SK-N-SH (cell line): ENCODE data around the gene RRBP1. TPM values are rescaled to one million over a fixed set of nuclear protein-coding genes. Genes with fewer than 3 reads are reported as not detected.

Experiments
- CTCF ChIA-PET: fragments of 300-600, 350-600 bp; formaldehyde crosslinking; extraction: SDS; loops from one replicate; lab custom pipeline; 2021; lab: Yijun Ruan, JAX
- POLR2A ChIA-PET: fragments of 350-600 bp; sonication (Branson Sonifier 250); formaldehyde crosslinking; extraction: SDS; loops from one replicate; lab custom pipeline; 2020; ENCODE audit warnings: antibody characterized with exemption, inconsistent platforms; lab: Yijun Ruan, JAX
- DNase-seq: peaks from one replicate; pipeline ENCODE4 v3.0.0; 2012
- H2AFZ ChIP-seq: fragments of 200-600 bp; sonication (generic); 2 replicates; pipeline ENCODE4 v1.8.1; 2016; ENCODE audit warnings: antibody characterized with exemption, mild to moderate bottlenecking, low read depth
- H3F3A ChIP-seq: fragments of 200-600 bp; sonication (generic); replicated peaks from 2 replicates; pipeline ENCODE3; 2016; ENCODE audit warnings: antibody characterized with exemption, mild to moderate bottlenecking; ENCODE audit not compliant: insufficient read depth
- H3K27ac ChIP-seq, 2 experiments: fragments of 200-500 bp in 1 of 2; fragments of 200-600 bp in 1 of 2; sonication (Bioruptor generic) in 1 of 2; sonication (generic), shearing (Covaris generic) in 1 of 2; 2 replicates each; pipeline versions ENCODE4 v1.5.1 to v1.6.1; 2014 to 2016; ENCODE audit warnings: low read depth in 2 of 2, inconsistent platforms in 1 of 2, low read length in 1 of 2, mild to moderate bottlenecking in 1 of 2, mixed read lengths in 1 of 2
- H3K27me3 ChIP-seq: fragments of 200-600 bp; sonication (generic), shearing (Covaris generic); 2 replicates; pipeline ENCODE4 v1.6.1; 2016; ENCODE audit warnings: mixed run types; ENCODE audit not compliant: insufficient read depth
- H3K36me3 ChIP-seq, 2 experiments: fragments of 200-500 bp in 1 of 2; fragments of 200-600 bp in 1 of 2; sonication (Bioruptor generic) in 1 of 2; sonication (generic) in 1 of 2; replicated peaks in 1 of 2; 2 replicates each; pipeline versions ENCODE3 to v1.5.1; 2014 to 2016; ENCODE audit warnings: low read length in 1 of 2, mild to moderate bottlenecking in 1 of 2; ENCODE audit not compliant: insufficient read depth in 2 of 2, control insufficient read depth in 1 of 2
- H3K4me1 ChIP-seq, 2 experiments: fragments of 200-500 bp in 1 of 2; fragments of 200-600 bp in 1 of 2; sonication (Bioruptor generic) in 1 of 2; sonication (generic), shearing (Covaris generic) in 1 of 2; 2 replicates each; pipeline versions ENCODE4 v1.5.1 to v1.6.1; 2014 to 2016; ENCODE audit warnings: low read depth in 1 of 2, low read length in 1 of 2, mixed run types in 1 of 2; ENCODE audit not compliant: insufficient read depth in 2 of 2, control insufficient read depth in 1 of 2
- H3K4me2 ChIP-seq: fragments of 200-600 bp; sonication (generic), shearing (Covaris generic); 2 replicates; pipeline ENCODE4 v1.6.1; 2017; ENCODE audit warnings: mixed run types
- H3K4me3 ChIP-seq, 2 experiments: fragments of 200-500 bp in 1 of 2; fragments of 200-600 bp in 1 of 2; sonication (Bioruptor generic) in 1 of 2; sonication (generic), shearing (Covaris generic) in 1 of 2; 2 replicates each; pipeline versions ENCODE4 v1.5.1 to v1.8.1; 2014 to 2016; ENCODE audit warnings: low read depth in 2 of 2, inconsistent platforms in 1 of 2, low read length in 1 of 2, mild to moderate bottlenecking in 1 of 2, mixed read lengths in 1 of 2, moderate library complexity in 1 of 2
- H3K79me2 ChIP-seq: fragments of 200-600 bp; sonication (generic); 2 replicates; pipeline ENCODE4 v1.8.1; 2017; ENCODE audit warnings: mild to moderate bottlenecking; ENCODE audit not compliant: insufficient read depth
- H3K9ac ChIP-seq: fragments of 200-600 bp; sonication (generic); 2 replicates; pipeline ENCODE4 v1.6.1; 2017; ENCODE audit warnings: mixed run types
- H3K9me2 ChIP-seq: fragments of 200-600 bp; sonication (generic); 2 replicates; pipeline ENCODE4 v1.6.1; 2017; ENCODE audit warnings: mixed run types
- H3K9me3 ChIP-seq: fragments of 200-600 bp; sonication (generic); 2 replicates; pipeline ENCODE4 v1.6.1; 2017; ENCODE audit warnings: mixed run types, mild to moderate bottlenecking, moderate library complexity
- H4K20me1 ChIP-seq: fragments of 200-600 bp; sonication (generic); 2 replicates; pipeline ENCODE4 v1.6.1; 2017; ENCODE audit warnings: mild to moderate bottlenecking, mixed run types; ENCODE audit not compliant: insufficient read depth
- CHD2 ChIP-seq: fragments of 150-350 bp; IDR thresholded peaks from 2 replicates; pipeline ENCODE4 v1.6.1; 2018; ENCODE audit warnings: low read length; ENCODE audit not compliant: partially characterized antibody
- ELF1 ChIP-seq: IDR thresholded peaks from 2 replicates; pipeline ENCODE4 v1.4.0; 2012
- EZH2phosphoT487 ChIP-seq: fragments of 200-600 bp; sonication (generic); IDR thresholded peaks from 2 replicates; pipeline ENCODE4 v1.6.1; 2017; ENCODE audit warnings: low read depth, mixed run types, mild to moderate bottlenecking, antibody characterized with exemption, moderate library complexity, borderline replicate concordance
- GABPA ChIP-seq: IDR thresholded peaks from 2 replicates; pipeline ENCODE4 v1.4.0; 2012; ENCODE audit warnings: low read depth, mild to moderate bottlenecking
- JUND ChIP-seq: IDR thresholded peaks from 2 replicates; pipeline ENCODE4 v1.4.0; 2012
- MEF2A ChIP-seq: IDR thresholded peaks from 2 replicates; pipeline ENCODE4 v1.4.0; 2012; ENCODE audit warnings: low read depth, borderline replicate concordance
- MXI1 ChIP-seq: IDR thresholded peaks from 2 replicates; pipeline ENCODE4 v1.6.1; 2012; ENCODE audit warnings: mild to moderate bottlenecking, low read depth, low read length, improper control_type of control experiment
- NFIC ChIP-seq: IDR thresholded peaks from 2 replicates; pipeline ENCODE4 v1.4.0; 2012; ENCODE audit warnings: borderline replicate concordance
- NRF1 ChIP-seq: IDR thresholded peaks from 2 replicates; pipeline ENCODE4 v1.6.1; 2012; ENCODE audit warnings: low read depth, mild to moderate bottlenecking, low read length
- POLR2AphosphoS5 ChIP-seq: IDR thresholded peaks from 2 replicates; pipeline ENCODE4 v1.6.1; 2012; ENCODE audit warnings: low read depth, low read length
- RAD21 ChIP-seq: IDR thresholded peaks from 2 replicates; pipeline ENCODE4 v1.6.1; 2012; ENCODE audit warnings: mild to moderate bottlenecking, low read length
- RCOR1 ChIP-seq: fragments of 150-350 bp; IDR thresholded peaks from 2 replicates; pipeline ENCODE4 v1.6.1; 2017; ENCODE audit warnings: antibody characterized with exemption, low read length
- REST ChIP-seq: IDR thresholded peaks from 2 replicates; pipeline ENCODE4 v1.6.1; 2012; ENCODE audit warnings: mild to moderate bottlenecking, low read depth, low read length, moderate library complexity
- RXRA ChIP-seq: IDR thresholded peaks from 2 replicates; pipeline ENCODE4 v1.4.0; 2012; ENCODE audit warnings: low read depth, mild to moderate bottlenecking, borderline replicate concordance
- SIN3A ChIP-seq: IDR thresholded peaks from 2 replicates; pipeline ENCODE4 v1.6.1; 2012; ENCODE audit warnings: low read depth, mild to moderate bottlenecking, low read length, moderate library complexity, borderline replicate concordance
- TEAD4 ChIP-seq: IDR thresholded peaks from 2 replicates; pipeline ENCODE4 v1.4.0; 2012; ENCODE audit warnings: mild to moderate bottlenecking, borderline replicate concordance; ENCODE audit not compliant: insufficient read depth
- YY1 ChIP-seq: IDR thresholded peaks from 2 replicates; pipeline ENCODE4 v1.4.0; 2012; ENCODE audit warnings: low read depth, mild to moderate bottlenecking
- WGBS: methylation state at CpG from one replicate; pipeline ENCODE4 v1.1.6; 2017; ENCODE audit warnings: low lambda C conversion rate; 5-methylcytosine and 5-hydroxymethylcytosine counted together
- polyA plus RNA-seq, 3 experiments: library from polyadenylated mRNA; depleted of rRNA; stranded (reverse); fragments of >200 nt; gene quantifications; 2 replicates each; pipeline ENCODE4 v1.2.3, GENCODE V29; 2012
- TF ChIP-seq, protein P1 (sequence below): fragments of 150-350 bp; IDR thresholded peaks from 2 replicates; pipeline ENCODE4 v1.6.1; 2016; ENCODE audit warnings: mild to moderate bottlenecking, low read depth, low read length
- TF ChIP-seq, protein P2 (sequence below): fragments of 150-350 bp; IDR thresholded peaks from 2 replicates; pipeline ENCODE4 v1.6.1; 2017; ENCODE audit warnings: antibody characterized with exemption, low read length, low read depth, borderline replicate concordance

The RRBP1 gene
- polyA plus RNA-seq, 1 of the 3 experiments (the other 2 are of a cell fraction) = 50.2 TPM

DNA sequence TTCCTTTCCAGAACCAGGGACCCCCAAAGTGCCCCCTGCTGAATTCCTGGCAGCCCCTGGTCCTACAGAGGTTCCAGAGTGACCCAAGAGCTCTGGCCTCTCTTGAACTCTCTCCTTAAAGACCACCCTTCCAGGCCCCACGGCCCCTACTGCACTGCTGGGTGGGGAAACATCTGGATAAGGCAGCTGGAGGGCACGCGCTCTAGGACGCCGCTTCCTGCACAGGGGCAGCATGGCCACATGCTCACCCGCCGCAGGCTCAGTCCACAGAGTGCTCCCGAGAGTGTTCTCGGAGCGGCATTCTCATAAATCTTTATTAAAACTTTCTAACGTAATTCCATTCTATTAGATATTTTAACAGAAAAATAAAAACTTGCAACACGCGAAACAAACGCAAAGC is 37.0 kb downstream of the RRBP1 start:
- ChIA-PET CTCF (interaction anchor here (0.6 to 2.9 kb wide), 4 partner anchors 9 to 37 kb away, joined by 3 to 12 read pairs (median 4); partner anchors contain the start of gene RRBP1), POLR2A (no interaction called here)
- H2AFZ ChIP-seq = no peak overlapping the region
- no peaks in the 10 kb centered on the region for H3K27me3 ChIP-seq
- peaks cover 84% of the 10 kb centered on the region for H4K20me1 ChIP-seq
- H3K9me3 ChIP-seq = no peaks in the 10 kb centered on the region
- peaks cover 91% of the 10 kb centered on the region for H3K79me2 ChIP-seq
- H3K27ac ChIP-seq = no peak overlapping the region
- H3K9ac ChIP-seq = no peak overlapping the region
- no peak overlapping the region for H3K4me3 ChIP-seq
- H3K9me2 ChIP-seq = no peaks in the 10 kb centered on the region
- no peaks in the 10 kb centered on the region for H3F3A ChIP-seq
- WGBS = 96% methylated on average over 14 of the region's 14 CpGs
- DNase-seq = no peak
- peaks cover 0 to 31% of the 10 kb centered on the region in 2 experiments; a peak in 1 of 4 replicates for H3K4me1 ChIP-seq
- TF ChIP-seq RCOR1 (no peak), POLR2AphosphoS5 (no peak), NRF1 (no peak), SIN3A (no peak), REST (no peak), MEF2A (no peak), RAD21 (no peak), EZH2phosphoT487 (no peak), MXI1 (no peak), JUND (no peak), YY1 (no peak), NFIC (no peak), ELF1 (no peak), RXRA (no peak), CHD2 (no peak), GABPA (no peak), TEAD4 (no peak)
- TF ChIP-seq, protein P1, sequence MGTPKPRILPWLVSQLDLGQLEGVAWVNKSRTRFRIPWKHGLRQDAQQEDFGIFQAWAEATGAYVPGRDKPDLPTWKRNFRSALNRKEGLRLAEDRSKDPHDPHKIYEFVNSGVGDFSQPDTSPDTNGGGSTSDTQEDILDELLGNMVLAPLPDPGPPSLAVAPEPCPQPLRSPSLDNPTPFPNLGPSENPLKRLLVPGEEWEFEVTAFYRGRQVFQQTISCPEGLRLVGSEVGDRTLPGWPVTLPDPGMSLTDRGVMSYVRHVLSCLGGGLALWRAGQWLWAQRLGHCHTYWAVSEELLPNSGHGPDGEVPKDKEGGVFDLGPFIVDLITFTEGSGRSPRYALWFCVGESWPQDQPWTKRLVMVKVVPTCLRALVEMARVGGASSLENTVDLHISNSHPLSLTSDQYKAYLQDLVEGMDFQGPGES = no peak
- TF ChIP-seq, protein P2, sequence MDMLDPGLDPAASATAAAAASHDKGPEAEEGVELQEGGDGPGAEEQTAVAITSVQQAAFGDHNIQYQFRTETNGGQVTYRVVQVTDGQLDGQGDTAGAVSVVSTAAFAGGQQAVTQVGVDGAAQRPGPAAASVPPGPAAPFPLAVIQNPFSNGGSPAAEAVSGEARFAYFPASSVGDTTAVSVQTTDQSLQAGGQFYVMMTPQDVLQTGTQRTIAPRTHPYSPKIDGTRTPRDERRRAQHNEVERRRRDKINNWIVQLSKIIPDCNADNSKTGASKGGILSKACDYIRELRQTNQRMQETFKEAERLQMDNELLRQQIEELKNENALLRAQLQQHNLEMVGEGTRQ = no peak
- H3K4me2 ChIP-seq = no peak overlapping the region
- H3K36me3 ChIP-seq = peaks cover 5 to 26% of the 10 kb centered on the region in 2 experiments
